GM18505 (cell line): ENCODE data around the gene EXOC2.
"Not testable (repeated sequence)": the region's sequence is repeated elsewhere in the genome, so short reads cannot be mapped to it uniquely, and the experiment has no call there.

Experiments
- ATAC-seq: cut with Tn5 transposase; IDR thresholded peaks from one replicate; pipeline ENCODE4 v1.9.1; 2021; ENCODE audit not compliant: unreplicated experiment
- POLR2A ChIP-seq: IDR thresholded peaks from 4 replicates; pipeline ENCODE4 v1.6.1; 2011; ENCODE audit warnings: borderline replicate concordance; ENCODE audit not compliant: insufficient read depth, insufficient read length; ENCODE audit errors: extremely low read depth

The EXOC2 gene

GRCh38 chr6:620950-621349, 72.0 kb downstream of the EXOC2 start:
- ATAC-seq, result no peak
- TF ChIP-seq POLR2A, result no peak

- ATAC-seq, result no peak
- no peak for TF ChIP-seq POLR2A
Observed at GRCh38 chr6:620166-620565, 72.8 kb downstream of the EXOC2 start.

GRCh38 chr6:617456-618100, 75.4 kb downstream of the EXOC2 start:
- TF ChIP-seq POLR2A, result no peak
- ATAC-seq, result no peak

GRCh38 chr6:613981-614380, 79.0 kb downstream of the EXOC2 start:
- ATAC-seq, result no peak
- TF ChIP-seq POLR2A, result no peak

GRCh38 chr6:611928-612327, 81.0 kb downstream of the EXOC2 start:
- no peak for TF ChIP-seq POLR2A
- no peak for ATAC-seq

- no peak for ATAC-seq
- TF ChIP-seq POLR2A, result no peak
Observed at GRCh38 chr6:610882-611281, 82.1 kb downstream of the EXOC2 start.

- ATAC-seq, result no peak
- no peak for TF ChIP-seq POLR2A
Observed at GRCh38 chr6:609905-610304, 83.0 kb downstream of the EXOC2 start.

GRCh38 chr6:606829-607379, 86.0 kb downstream of the EXOC2 start:
- TF ChIP-seq POLR2A, result no peak
- ATAC-seq, result no peak

- not testable (repeated sequence) for ATAC-seq
Observed at GRCh38 chr6:605895-606294, 87.0 kb downstream of the EXOC2 start.

GRCh38 chr6:604579-604978, 88.4 kb downstream of the EXOC2 start:
- TF ChIP-seq POLR2A, result no peak
- ATAC-seq, result no peak

GRCh38 chr6:603265-603664, 89.7 kb downstream of the EXOC2 start:
- ATAC-seq, result no peak
- no peak for TF ChIP-seq POLR2A

- TF ChIP-seq POLR2A, result no peak
- no peak for ATAC-seq
Observed at GRCh38 chr6:599576-600448, 93.1 kb downstream of the EXOC2 start.

GRCh38 chr6:593907-594212, 99.1 kb downstream of the EXOC2 start:
- ATAC-seq, result no peak
- TF ChIP-seq POLR2A, result no peak
